ENCODE data around the gene TANGO2.

DNA sequence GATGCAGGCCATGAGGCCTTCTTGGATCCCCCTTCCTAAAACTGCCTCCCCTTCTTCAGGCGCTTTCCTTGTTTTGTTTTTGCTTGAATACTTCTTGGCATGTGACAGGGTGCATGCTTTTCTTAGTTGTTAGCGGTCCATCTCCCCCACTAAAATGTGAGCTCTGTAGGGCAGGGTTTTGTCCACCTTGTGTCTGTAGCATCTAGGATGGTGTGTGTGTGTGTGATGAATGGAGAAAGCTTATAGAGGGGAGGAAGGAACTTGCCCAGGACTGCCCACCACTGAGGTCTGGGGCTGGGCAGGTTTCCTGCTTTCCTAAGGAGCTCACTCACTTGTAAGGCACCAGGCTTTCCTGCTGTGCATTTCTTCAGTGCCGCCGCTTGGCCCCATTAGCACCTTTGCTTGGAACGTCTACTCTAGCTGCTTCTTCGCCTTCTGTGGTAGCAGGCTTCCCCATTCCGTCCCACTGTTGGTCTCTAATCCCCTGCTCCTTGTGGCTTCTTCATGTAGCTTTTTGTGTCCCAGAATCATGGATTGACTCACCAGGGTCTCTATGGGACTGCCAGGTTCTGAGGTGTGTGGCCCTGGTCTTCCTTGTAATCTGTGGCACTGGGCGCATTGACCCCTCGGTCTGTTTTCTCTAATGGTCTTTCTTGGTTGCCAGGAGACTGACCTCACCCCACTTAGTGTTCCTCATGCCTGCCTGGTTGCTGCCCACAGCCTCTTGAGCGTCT is 62.4 kb downstream of the TANGO2 start:
- TF ChIP-seq, protein P1, sequence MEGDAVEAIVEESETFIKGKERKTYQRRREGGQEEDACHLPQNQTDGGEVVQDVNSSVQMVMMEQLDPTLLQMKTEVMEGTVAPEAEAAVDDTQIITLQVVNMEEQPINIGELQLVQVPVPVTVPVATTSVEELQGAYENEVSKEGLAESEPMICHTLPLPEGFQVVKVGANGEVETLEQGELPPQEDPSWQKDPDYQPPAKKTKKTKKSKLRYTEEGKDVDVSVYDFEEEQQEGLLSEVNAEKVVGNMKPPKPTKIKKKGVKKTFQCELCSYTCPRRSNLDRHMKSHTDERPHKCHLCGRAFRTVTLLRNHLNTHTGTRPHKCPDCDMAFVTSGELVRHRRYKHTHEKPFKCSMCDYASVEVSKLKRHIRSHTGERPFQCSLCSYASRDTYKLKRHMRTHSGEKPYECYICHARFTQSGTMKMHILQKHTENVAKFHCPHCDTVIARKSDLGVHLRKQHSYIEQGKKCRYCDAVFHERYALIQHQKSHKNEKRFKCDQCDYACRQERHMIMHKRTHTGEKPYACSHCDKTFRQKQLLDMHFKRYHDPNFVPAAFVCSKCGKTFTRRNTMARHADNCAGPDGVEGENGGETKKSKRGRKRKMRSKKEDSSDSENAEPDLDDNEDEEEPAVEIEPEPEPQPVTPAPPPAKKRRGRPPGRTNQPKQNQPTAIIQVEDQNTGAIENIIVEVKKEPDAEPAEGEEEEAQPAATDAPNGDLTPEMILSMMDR (IDR thresholded peaks at IDR 0.05), result no peak
- no peak for TF ChIP-seq POLR2A (IDR thresholded peaks at IDR 0.05)
